NCI-H1105 (cell line): ENCODE measurements around the gene FHOD3.
"Not testable (repeated sequence)": the region's sequence is repeated elsewhere in the genome, so short reads cannot be mapped to it uniquely, and the experiment has no call there.

Experiments used
- DNase-seq: peaks from one replicate; lab custom pipeline; 2025; lab: John Stamatoyannopoulos, UW

The FHOD3 gene

DNA sequence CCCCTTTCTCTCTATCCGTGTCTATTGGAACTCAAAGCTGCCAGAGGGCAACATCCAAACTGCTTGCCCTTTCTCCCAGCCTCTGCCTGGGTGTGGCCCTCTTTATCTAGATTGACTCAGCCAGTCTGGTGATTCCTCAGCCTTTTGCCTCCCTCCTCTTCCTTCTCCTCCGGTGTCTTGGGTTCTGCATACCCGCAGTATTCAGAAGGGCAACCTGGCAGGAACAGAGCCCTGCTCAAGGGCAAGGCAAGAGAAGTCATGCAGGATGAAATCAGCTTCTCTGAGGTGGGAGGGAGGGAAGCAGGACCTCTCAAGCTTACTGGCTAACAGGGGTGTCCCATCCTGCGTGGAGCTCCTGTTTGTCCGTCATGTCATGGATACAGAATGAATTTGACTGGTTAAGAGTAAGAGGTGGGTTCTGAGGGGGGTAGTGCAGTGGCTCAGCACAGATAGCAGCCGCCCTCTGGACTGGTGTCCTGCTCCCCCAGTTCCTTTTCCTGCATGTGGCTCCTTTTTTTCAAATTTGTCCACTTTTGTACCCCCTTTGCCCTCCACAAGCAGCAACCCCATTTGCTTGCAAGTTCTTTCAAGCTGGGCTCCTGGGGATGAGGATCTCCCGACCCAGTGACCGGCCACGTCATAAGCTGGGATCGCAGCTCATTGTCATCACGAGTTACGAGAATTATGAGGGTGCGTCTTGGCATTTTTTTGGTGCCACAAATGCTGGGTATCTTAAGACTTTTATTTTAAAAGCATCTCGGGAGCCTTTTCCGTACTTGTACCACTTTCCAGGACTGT is 154.1 kb downstream of the FHOD3 start:
- no peak for DNase-seq

DNA sequence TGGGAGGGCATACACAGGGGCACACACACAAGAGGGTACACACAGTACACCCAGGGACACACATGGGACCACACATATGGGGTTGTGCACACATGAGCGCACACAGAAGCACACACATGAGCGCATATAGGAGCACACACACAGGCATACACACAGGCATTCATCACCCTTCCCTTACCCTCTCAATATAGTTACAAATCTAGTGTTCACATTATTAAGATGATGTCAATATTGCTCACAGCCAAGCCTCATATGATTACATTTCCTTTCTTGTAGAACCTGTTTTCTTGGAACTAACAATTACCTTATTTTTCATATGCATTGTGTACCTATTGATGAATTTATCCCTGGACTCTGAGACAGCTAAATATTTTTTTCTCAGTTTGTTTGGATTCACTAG is 156.7 kb downstream of the FHOD3 start:
- DNase-seq = no peak

DNA sequence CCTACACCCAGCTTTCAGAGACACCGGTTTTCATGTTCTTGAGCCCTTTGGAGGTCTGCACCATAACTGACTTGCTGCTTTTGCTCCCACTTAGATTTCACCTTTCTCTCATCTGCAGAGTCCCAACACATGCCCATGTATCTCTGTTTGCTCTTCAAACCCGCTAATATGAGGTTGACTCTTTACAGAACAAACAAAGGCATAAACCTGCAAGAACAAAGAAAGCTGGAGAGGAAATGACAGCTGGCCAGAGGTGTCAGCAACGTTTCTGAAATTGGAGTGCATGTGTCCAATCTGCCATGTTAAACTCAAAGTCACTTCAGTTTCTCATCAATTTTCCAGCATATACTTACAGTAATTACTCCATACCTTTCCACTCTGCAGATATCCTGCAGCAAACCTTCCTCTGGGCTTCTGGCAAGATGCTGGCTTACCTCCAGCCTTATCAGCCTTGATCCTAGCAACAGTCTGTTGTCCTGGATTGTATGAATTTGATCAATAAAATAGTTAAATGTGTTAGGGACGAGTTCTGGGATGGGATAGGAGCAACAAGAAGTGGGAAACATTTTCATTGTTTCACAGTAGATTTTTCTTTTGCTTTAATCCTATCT is 157.4 kb downstream of the FHOD3 start:
- peak; percentile 25 for DNase-seq

DNA sequence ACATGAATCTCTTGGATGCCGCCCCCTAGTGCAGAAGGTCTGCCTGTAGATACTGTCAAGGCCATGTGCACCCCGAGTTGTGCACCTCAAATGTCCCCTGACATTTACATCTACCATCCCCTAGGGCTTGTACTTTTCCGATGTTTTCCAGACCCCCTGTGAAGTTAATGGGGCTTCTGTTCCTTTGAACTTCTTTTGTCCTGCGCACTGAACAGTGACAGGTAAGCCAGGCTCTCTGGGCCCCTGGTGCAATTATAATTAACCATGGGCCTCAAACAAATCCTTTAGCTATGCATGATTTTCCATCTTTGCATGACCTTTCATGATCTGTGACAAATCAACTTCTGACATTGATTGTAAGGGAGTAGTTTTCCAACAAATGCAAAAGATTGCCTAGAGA is 158.4 kb downstream of the FHOD3 start:
- DNase-seq = no peak

GRCh38 chr18:36456622-36457021 is 159.1 kb downstream of the FHOD3 start:
- no peak for DNase-seq

GRCh38 chr18:36457683-36458082 is 160.2 kb downstream of the FHOD3 start:
- DNase-seq = no peak

GRCh38 chr18:36458306-36458705 is 160.8 kb downstream of the FHOD3 start:
- DNase-seq = no peak

DNA sequence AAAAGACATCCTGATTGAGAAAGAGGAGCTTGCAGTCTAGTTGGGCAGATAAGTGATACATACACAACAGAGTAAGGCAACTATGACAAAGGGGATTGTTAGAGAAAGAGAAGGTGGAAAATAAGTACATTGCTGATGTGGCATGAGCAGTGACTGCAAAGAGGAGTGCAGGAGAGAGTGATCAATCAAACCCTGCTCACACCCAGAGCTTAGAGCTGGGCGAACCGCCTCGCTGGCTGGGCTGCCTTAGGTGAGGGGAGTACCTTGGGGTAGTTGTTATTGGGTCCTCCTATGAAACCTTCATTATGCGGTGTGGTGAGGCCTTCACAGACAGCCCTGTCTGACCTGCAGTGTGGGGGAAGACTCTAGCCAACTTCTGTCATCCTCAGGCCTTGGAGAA is 161.7 kb downstream of the FHOD3 start:
- no peak for DNase-seq

DNA sequence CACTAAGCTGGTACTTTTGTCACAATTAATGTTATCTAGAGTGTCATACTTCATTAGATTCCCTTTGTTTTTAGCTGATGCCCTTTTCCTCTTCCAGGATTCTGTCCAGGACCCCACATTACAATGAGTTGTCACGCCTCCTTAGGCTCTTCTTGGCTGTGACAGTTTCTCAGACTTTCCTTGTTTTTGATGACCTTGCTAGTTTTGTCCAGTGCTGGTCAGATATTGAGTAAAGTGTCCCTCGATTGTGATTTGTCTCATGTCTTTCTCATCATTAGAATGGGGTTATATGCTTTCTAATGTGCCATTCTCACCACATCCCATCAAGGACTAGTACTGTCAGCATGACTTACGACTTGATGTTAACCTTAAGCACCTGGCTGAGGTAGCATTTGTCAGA is 162.3 kb downstream of the FHOD3 start:
- no peak for DNase-seq

GRCh38 chr18:36460324-36460850 is 162.9 kb downstream of the FHOD3 start:
- no peak for DNase-seq

DNA sequence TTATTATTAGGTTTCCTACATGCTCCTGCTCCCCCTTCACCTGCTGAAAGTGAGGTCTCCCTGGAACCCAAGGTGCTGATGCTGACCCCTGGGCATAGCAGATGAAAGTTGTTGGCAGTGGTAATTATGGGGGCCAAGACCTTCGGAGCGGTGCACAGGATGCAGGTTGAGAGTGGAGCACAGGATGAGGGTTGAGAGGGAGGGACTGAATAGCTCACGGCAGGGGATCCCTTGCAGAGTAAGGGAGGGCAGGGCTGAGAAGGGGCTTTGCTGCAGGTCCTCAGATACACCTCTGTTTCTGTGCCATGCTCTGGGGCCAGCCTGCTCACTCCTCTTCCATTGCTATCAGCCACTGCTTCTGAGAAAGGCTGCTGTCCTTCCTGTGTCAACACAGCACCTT is 163.3 kb downstream of the FHOD3 start:
- DNase-seq = no peak

DNA sequence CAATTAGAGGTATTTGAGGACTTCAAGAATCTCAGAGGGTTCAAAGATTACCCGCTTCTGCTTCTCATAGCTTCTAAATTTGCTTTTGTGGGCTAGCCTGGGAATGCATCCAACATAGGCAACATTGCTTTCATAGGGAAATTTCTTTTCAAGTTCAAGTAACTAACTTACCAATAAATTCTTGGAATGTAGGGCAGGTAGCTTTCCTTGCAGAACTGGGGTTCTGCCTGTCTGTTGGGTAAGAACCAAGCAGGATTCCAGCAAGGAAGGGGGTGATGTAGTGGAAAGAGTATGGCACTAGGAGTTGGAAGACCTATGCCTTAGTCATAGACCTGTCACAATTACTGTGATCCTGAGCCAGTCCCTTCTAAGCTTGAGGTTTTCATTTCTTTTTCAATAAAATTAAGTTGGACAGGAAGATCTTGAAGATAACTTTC is 164.1 kb downstream of the FHOD3 start:
- DNase-seq = no peak

- DNase-seq = not testable (repeated sequence)
Measured at GRCh38 chr18:36463516-36463915, 166.0 kb downstream of the FHOD3 start.

DNA sequence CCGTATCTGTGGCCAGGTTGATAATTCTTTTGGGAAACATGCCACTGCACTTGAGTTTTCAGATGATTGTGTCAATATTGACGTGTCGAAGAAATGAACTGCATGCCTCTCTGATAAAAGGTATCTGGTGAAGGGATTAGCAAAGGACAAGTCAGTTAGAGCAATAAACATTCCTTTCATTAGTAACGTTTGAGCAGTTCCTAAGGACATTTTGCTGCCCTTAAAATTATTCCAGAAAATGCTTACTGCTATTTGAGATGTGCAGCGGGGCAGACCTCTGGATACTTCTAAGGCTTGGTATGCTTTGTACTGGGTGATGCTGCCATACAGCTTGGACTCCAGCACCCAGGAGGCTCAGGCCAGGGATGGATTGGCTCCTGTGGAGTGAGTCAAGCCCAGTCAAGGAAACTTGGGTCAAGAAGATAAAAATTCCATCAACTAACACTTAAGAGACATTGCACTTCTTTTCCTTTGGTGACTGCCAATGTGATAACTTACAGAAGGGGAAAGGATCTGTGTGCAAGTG is 166.7 kb downstream of the FHOD3 start:
- DNase-seq = no peak

DNA sequence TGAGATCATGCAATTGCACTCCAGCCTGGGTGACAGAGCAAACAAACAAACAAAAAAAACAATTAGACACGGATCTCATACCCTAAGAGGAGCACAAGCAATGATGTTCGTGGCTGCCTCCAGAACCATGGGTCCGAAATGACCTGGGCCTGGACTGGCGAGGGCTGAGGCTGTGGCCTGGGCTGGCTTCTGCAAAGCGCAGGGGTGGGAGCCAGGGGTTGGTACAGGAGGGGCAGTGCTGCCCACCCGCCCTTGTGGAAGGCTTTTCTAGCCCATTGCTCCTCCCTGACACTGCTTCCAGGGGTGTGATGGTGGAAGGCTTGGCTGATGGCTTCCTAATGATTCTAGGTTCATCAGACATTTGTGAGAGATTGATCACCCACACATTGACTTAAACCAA is 167.8 kb downstream of the FHOD3 start:
- no peak for DNase-seq

GRCh38 chr18:36465970-36466369 is 168.5 kb downstream of the FHOD3 start:
- DNase-seq = no peak

- no peak for DNase-seq
Measured at GRCh38 chr18:36467614-36468013, 170.1 kb downstream of the FHOD3 start.

DNA sequence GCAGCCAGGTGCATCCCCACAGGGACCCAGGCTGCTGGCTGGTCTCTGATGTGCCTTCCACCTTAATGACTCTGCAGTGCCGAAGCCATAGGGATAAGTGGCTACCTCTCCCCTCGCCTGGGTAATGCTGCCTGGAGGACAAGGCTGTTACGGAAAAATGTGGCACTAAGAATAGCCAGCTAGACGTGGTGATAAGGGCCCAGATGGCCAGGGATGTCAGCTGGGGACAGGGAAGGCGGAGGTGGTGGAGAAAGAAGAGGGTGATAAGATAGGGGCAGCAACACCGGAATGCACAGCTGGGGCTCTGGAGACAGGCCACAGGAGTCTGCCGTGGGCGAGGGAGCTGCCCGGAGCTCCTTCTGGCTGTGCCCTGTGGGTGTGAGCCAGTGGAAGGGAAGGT is 170.6 kb downstream of the FHOD3 start:
- DNase-seq = no peak

- no peak for DNase-seq
Measured at GRCh38 chr18:36469461-36469860, 171.9 kb downstream of the FHOD3 start.

DNA sequence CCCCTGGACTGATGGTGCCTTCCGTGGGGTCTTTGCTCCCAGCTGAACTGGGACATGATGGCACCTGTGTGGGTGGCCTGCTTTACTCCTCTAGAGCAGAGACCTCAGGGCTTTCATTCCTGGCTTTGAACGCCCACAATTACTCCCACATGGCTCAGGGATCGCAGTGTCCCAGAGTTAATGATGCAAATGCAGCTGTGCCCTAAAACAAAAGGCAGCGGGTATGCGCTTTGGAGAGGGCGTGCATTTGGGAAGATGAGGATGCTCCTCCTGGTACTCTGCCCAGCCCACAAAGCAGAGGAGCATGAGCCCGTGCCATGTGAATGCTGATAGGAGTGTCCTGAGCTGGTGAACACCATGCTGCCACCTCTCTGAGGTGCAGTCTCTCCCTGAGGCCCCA is 173.4 kb downstream of the FHOD3 start:
- no peak for DNase-seq

- DNase-seq = no peak
Measured at GRCh38 chr18:36471393-36471792, 173.9 kb downstream of the FHOD3 start.

DNA sequence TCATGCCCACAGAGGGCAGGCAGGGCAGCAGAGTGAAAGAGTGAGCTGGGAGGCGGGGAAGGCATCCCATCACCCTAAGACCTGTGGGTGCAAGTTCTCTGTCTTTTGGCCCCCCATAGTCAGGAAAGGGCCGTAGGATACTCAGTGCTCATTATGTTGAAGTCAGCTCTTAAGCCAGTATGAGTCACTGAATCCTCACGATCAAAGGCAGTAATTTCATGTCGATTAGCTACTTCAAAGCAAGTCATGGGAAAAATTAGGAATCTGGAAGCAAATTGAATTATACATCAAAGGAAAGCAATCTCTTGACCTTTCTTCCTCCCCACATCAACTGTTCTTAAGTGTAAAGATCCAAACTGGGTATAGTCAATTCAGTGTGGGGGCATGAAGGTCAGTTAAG is 178.9 kb downstream of the FHOD3 start:
- DNase-seq = no peak

DNA sequence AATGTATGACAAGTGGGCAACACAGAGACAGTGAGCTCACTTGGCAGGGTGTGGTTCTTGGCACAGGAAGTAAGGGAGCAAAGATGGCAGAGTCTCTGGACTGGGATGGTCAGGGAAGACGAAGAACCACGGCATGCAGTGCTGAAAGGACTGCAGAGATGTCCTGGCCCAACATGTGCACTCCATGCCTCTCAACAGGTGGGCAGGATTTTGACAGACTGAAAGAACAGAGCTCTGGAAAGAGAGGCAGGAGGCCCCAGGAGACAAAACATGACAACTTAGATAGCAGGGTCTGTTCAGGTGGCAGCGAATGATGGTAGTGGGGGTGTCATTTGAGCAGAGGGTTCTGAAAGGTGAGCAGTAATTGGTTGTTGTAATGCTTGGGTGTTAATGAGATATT is 180.3 kb downstream of the FHOD3 start:
- DNase-seq = no peak
